GM21619 (cell line): Measurements from ENCODE around the gene NRL.
"Not testable (repeated sequence)": the region's sequence is repeated elsewhere in the genome, so short reads cannot be mapped to it uniquely, and the experiment has no call there.

Source experiments
- ATAC-seq: cut with Tn5 transposase; IDR thresholded peaks from one replicate; pipeline ENCODE4 v1.9.1; 2021; ENCODE audit not compliant: unreplicated experiment

Gene NRL

GRCh38 chr14:24127673-24128072 lies 12.9 kb upstream of the NRL start:
- no peak for ATAC-seq

- no peak for ATAC-seq
Measured at GRCh38 chr14:24126939-24127338, 12.2 kb upstream of the NRL start.

GRCh38 chr14:24123424-24124417 lies 9.0 kb upstream of the NRL start:
- ATAC-seq = no peak

- no peak for ATAC-seq
Measured at GRCh38 chr14:24122898-24123297, 8.1 kb upstream of the NRL start.

GRCh38 chr14:24122416-24122815 lies 7.7 kb upstream of the NRL start:
- no peak for ATAC-seq

- ATAC-seq = no peak
Measured at GRCh38 chr14:24121210-24121609, 6.5 kb upstream of the NRL start.

- ATAC-seq = no peak
Measured at GRCh38 chr14:24119691-24120090, 4.9 kb upstream of the NRL start.

GRCh38 chr14:24117179-24117578 lies 2.4 kb upstream of the NRL start:
- ATAC-seq = no peak

- ATAC-seq = no peak
Measured at GRCh38 chr14:24116128-24116814, 1.5 kb upstream of the NRL start.

- ATAC-seq = no peak
Measured at GRCh38 chr14:24115422-24116127, 826 bp upstream of the NRL start.

- peak; percentile 30 for ATAC-seq
Measured at GRCh38 chr14:24113801-24114531, 783 bp downstream of the NRL start.

- ATAC-seq = no peak
Measured at GRCh38 chr14:24113379-24113800, 1.4 kb downstream of the NRL start.

- ATAC-seq = no peak
Measured at GRCh38 chr14:24110523-24110922, 4.2 kb downstream of the NRL start.

GRCh38 chr14:24110060-24110459 lies 4.7 kb downstream of the NRL start:
- no peak for ATAC-seq

- no peak for ATAC-seq
Measured at GRCh38 chr14:24108336-24108874, 6.3 kb downstream of the NRL start.

- ATAC-seq = no peak
Measured at GRCh38 chr14:24106672-24107271, 8.0 kb downstream of the NRL start.

- ATAC-seq = not testable (repeated sequence)
Measured at GRCh38 chr14:24105609-24106239, 9.0 kb downstream of the NRL start.

- no peak for ATAC-seq
Measured at GRCh38 chr14:24103451-24103850, 11.3 kb downstream of the NRL start.

- ATAC-seq = no peak
Measured at GRCh38 chr14:24102357-24103048, 12.2 kb downstream of the NRL start.
